HG03103 (cell line): ENCODE data around the gene MS4A6E.
"Not testable (repeated sequence)": the region's sequence is repeated elsewhere in the genome, so short reads cannot be mapped to it uniquely, and the experiment has no call there.

ENCODE experiments used
- ATAC-seq: cut with Tn5 transposase; IDR thresholded peaks from one replicate; pipeline ENCODE4 v1.9.1; 2021; ENCODE audit warnings: low read depth; ENCODE audit not compliant: unreplicated experiment

The MS4A6E gene

DNA sequence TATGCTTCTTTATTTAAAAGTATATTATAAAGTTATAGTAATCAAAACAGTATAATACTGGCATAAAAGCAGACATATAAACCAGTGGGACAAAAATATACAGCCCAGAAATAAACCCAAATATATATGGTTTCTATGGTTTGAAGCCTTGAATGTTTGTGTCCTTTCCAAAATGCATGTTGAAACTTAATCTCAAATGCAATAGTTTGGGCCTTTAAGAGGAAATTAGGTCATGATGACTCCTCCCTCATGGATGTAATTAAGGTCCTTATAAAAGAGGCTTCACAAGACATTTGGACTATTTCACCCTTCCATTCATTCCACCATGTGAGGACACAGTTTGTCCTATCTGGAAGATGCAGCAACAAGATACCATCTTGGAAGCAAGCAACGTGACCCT lies at the start of gene MS4A6E:
MS4A6E (plus strand) TSS at position 301 of the 400 bp plus-strand sequence. CDS start 7,641 bp downstream, outside the sequence.
- ATAC-seq = no peak

GRCh38 chr11:60280412-60280811 lies 46.6 kb upstream of the MS4A6E start, which contains the start of gene MS4A4A:
MS4A4A (plus strand) TSS chr11:60280666; CDS start chr11:60280676, 10 bp downstream.
- no peak for ATAC-seq

DNA sequence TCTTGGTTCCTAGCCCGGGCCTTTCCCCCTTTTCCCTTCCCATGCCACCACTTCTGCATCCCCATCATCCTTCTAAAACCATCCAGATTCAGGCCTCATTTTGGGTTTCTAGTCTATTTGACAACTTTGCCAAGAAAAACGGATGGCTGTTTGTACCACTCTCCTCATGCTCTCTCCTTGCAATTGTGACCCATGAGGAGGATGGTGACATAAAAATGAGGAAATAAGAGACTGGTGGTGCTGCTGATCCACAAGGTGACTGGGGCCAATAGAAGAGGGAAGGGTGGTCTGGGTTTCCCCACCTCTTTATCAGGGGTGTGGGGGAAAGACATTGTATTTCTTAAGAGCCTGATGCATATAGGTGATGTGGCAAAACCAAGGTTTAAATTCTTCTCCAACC lies 45.6 kb upstream of the MS4A6E start:
- ATAC-seq = no peak

- no peak for ATAC-seq
These were observed 44.8 kb upstream of the MS4A6E start for GRCh38 chr11:60282286-60282685.

GRCh38 chr11:60285411-60286126 lies 41.5 kb upstream of the MS4A6E start:
- ATAC-seq = not testable (repeated sequence)

GRCh38 chr11:60288531-60288930 lies 38.5 kb upstream of the MS4A6E start:
- no peak for ATAC-seq

- ATAC-seq = no peak
These were observed 34.9 kb upstream of the MS4A6E start for GRCh38 chr11:60292145-60292544.

- no peak for ATAC-seq
These were observed 25.9 kb upstream of the MS4A6E start for GRCh38 chr11:60301178-60301577.

- ATAC-seq = not testable (repeated sequence)
These were observed 25.2 kb upstream of the MS4A6E start for GRCh38 chr11:60301884-60302283.

DNA sequence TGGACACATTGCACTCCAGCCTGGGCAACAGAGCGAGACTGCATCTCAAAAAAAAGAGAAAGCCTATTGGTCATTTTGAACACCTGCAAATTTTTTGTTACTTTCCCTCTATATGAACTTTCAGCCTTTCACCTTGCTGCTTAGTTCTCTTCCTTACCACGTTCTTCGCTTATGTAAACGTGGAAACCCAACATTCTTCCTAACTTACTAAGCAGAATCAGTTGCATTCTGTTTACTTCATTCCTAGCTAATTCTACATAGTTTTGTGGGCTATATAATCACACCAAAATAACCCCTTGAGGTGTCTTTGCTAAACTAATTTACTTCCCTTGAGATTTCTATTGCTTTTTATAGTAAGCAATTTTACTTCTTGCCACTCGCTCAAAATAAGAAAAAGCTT lies 23.4 kb upstream of the MS4A6E start:
- ATAC-seq = no peak

DNA sequence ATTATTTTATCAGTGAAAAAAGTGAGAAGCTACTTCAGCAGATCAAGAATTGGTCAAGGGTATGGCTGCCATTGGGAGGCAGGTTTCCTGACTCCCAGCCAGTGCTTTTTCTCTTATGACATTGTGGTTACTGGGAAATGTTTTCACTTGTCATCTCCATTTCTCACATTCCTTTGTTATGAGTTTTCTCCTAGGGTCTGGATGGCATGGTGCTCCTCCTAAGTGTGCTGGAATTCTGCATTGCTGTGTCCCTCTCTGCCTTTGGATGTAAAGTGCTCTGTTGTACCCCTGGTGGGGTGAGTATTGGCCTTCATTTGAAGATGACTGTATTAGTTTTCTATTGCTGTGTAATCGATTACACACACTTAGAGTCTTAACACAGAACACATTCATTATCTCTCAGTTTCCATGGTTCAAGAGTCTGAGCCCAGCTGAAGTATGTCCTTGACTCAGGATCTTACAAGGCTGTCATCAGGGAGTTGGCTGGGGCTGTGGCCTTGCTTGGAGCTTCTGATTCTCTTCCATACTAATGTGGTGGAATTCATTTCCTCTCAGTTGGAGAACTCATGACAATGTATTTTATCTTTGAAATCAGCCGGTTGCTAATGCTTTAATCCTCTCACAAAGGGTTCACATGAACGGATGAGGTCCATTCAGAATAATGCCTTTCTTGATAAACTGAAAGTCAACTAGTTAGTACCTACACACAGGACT lies 21.0 kb upstream of the MS4A6E start:
- ATAC-seq = no peak

- ATAC-seq = no peak
These were observed 19.4 kb upstream of the MS4A6E start for GRCh38 chr11:60307507-60308195.

DNA sequence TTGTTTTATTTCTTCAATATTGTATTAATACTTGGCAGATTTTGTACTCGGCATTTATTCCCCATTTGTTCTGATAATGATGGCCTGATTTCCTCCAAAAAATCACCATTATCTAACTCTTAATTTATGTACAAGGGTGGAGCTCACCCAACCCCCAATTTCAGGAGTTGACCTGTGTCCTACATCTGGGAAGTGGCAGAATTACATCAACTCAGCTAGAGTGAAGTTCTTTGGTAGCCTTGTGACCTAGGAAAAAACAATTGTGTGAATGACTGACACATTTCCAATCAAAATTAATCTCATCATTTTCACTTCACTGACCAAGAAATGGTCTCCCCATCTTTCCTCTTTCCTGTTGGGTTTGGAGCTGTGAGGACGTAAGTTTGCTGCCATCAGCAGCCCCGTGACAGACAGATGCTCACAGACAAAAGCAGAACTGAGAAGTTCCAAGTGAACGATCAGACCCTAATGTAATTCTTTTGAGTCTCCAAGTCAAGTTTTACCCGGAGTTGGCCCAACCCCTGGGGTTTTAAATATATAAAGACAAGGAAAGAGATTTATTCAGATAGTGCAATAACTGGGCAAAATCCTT lies 16.6 kb upstream of the MS4A6E start:
- ATAC-seq = peak; percentile 56

DNA sequence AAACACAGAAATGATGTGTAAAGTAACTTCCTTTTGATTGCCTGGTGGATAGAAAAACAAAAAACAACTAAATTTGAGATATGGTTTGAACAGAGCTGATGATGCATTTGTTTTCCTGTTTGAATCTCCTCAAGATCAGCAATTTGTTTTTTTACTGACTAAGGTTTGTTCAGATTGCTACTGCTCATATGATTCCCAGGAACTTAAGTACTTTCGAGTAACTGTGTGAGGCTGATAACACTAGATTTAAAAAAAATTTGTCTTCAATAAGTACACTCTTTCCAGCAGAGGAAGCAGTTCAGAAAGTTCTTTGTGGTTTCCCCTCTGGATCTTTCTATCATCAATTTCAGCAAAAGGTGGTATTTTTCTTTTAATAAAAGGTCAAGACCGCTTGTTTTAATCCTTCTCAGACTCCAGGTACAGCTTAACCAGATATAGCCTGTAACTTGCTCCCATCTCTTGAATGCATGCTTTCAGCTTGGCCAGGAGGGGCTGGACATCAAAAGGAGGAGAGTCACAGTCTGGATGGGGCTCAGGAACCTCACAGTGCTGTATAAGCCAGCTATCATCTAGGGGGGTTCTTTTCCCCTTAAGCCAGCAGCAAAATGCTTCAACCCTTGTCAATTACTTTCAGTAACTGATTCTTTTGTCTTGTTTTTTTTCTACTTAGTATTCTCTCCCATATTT lies 12.3 kb upstream of the MS4A6E start:
- ATAC-seq = no peak

DNA sequence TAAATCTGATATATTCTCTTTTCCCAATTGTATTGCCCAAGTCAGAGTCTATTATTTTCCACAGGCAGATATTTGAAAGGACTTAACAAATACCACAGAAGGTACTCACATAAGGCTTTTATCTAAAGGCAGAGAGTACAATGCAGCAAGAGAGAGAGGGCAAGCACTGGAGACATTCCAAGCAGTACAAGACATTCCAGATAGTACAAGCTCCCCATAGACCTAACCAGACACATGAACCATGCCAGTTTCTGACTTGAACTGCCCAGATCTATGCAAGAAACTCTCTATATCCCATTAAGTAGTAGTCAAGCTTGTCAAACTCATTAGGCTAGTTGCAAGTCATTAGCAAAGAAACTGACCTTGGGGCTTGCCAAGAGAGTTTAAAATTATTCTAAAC lies 11.2 kb upstream of the MS4A6E start:
- no peak for ATAC-seq

- ATAC-seq = no peak
These were observed 10.7 kb upstream of the MS4A6E start for GRCh38 chr11:60316317-60316716.

DNA sequence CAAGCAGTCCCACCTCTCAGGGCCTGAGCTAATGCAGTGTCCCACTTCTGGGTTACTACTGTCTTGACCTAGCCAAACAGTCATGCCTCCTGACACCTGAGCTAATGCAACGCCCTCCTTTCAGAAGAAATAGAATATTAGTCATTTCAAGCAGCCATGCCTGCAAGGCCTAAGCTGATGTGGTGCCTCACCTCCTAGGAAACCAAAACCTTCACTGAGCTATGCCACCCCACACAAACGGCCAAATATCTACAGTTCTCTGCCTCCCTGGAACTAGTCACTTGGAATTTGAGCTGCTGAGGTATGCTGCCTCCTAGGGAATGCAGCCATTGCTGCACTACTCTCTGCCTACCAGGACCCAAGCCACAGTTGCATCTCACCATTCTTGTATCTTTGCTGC lies 8.3 kb upstream of the MS4A6E start:
- ATAC-seq = no peak

GRCh38 chr11:60321051-60321450 lies 6.0 kb upstream of the MS4A6E start:
- no peak for ATAC-seq

DNA sequence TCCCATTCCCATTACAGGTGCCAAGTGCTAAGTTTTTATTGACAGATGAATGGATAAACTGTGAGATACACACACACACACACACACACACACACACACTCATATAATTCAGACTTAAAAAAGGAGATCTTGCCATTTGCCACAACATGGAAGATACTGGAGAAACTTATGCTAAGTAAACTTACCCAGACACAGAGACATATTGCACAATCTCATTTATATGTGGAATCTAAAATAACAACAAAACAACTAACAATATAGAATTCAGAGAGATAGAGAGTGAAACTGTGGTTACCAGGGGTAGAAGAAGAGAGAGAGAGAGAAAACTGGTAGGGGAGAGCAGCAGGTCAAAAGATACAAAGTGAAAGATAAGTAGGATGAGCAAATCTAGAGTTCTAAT lies 1.4 kb downstream of the MS4A6E start:
- no peak for ATAC-seq

GRCh38 chr11:60332846-60333245 lies 5.8 kb downstream of the MS4A6E start:
- ATAC-seq = no peak
